Trophoblast cell (in vitro differentiated cells and primary cell): Measurements from ENCODE around the gene OTOP3.

Source experiments
- DNase-seq, 2 donors: peaks; one replicate each; pipeline ENCODE4 v3.0.0-alpha.2; 2016
- H2AFZ ChIP-seq: 2 replicates; pipeline ENCODE4 v1.6.1; 2013; ENCODE audit warnings: low read length, moderate library complexity, mild to moderate bottlenecking; ENCODE audit not compliant: insufficient read depth, poor library complexity
- H2AK5ac ChIP-seq: 2 replicates; pipeline ENCODE4 v1.6.1; 2013; ENCODE audit warnings: mild to moderate bottlenecking, low read length
- H2BK120ac ChIP-seq: 2 replicates; pipeline ENCODE4 v1.6.1; 2013; ENCODE audit warnings: low read length, mild to moderate bottlenecking, moderate library complexity; ENCODE audit not compliant: insufficient read depth, poor library complexity
- H2BK12ac ChIP-seq: 2 replicates; pipeline ENCODE4 v1.6.1; 2013; ENCODE audit warnings: mild to moderate bottlenecking, low read length, moderate library complexity
- H2BK5ac ChIP-seq: 2 replicates; pipeline ENCODE4 v1.6.1; 2013; ENCODE audit warnings: low read length, low read depth, moderate library complexity, mild to moderate bottlenecking; ENCODE audit not compliant: poor library complexity
- H3K14ac ChIP-seq: 2 replicates; pipeline ENCODE4 v1.6.1; 2013; ENCODE audit warnings: mild to moderate bottlenecking, low read length
- H3K18ac ChIP-seq: 2 replicates; pipeline ENCODE4 v1.6.1; 2013; ENCODE audit warnings: mild to moderate bottlenecking, low read length
- H3K23ac ChIP-seq: 2 replicates; pipeline ENCODE4 v1.6.1; 2013; ENCODE audit warnings: low read length
- H3K27ac ChIP-seq: 2 replicates; pipeline ENCODE4 v1.5.1; 2013; ENCODE audit warnings: low read depth, mild to moderate bottlenecking, inconsistent platforms, low read length, moderate library complexity
- H3K27me3 ChIP-seq: 2 replicates; pipeline ENCODE4 v1.6.1; 2013; ENCODE audit warnings: inconsistent platforms, mild to moderate bottlenecking, low read length, moderate library complexity; ENCODE audit not compliant: insufficient read depth
- H3K36me3 ChIP-seq, 2 experiments: 1 replicate in 1 of 2; 2 replicates in 1 of 2; pipeline ENCODE4 v1.6.1; 2013; ENCODE audit warnings: low read length in 2 of 2, mild to moderate bottlenecking in 2 of 2, moderate library complexity in 1 of 2; ENCODE audit not compliant: insufficient read depth in 2 of 2, control insufficient read depth in 1 of 2
- H3K4ac ChIP-seq: 2 replicates; pipeline ENCODE4 v1.6.1; 2013; ENCODE audit warnings: low read depth, mild to moderate bottlenecking, low read length, moderate library complexity
- H3K4me1 ChIP-seq, 2 experiments: 1 replicate in 1 of 2; 2 replicates in 1 of 2; pipeline ENCODE4 v1.6.1; 2013; ENCODE audit warnings: low read length in 2 of 2, mild to moderate bottlenecking in 2 of 2, moderate library complexity in 1 of 2; ENCODE audit not compliant: insufficient read depth in 2 of 2, control insufficient read depth in 1 of 2
- H3K4me2 ChIP-seq: 2 replicates; pipeline ENCODE4 v1.6.1; 2013; ENCODE audit warnings: inconsistent platforms, mild to moderate bottlenecking, low read length, moderate library complexity
- H3K4me3 ChIP-seq: 2 replicates; pipeline ENCODE4 v1.5.1; 2013; ENCODE audit warnings: mild to moderate bottlenecking, low read depth, low read length, inconsistent platforms
- H3K79me1 ChIP-seq: one replicate; pipeline ENCODE4 v1.6.1; 2013; ENCODE audit warnings: low read length
- H3K79me2 ChIP-seq: 2 replicates; pipeline ENCODE4 v1.6.1; 2013; ENCODE audit warnings: low read length, mild to moderate bottlenecking; ENCODE audit not compliant: control insufficient read depth, insufficient read depth, poor library complexity
- H3K9ac ChIP-seq: 2 replicates; pipeline ENCODE4 v1.6.1; 2013; ENCODE audit warnings: mild to moderate bottlenecking, low read length
- H3K9me3 ChIP-seq: 2 replicates; pipeline ENCODE4 v1.6.1; 2013; ENCODE audit warnings: low read depth, mild to moderate bottlenecking, control low read depth, inconsistent platforms, low read length; ENCODE audit not compliant: insufficient read depth
- H4K12ac ChIP-seq: 2 replicates; pipeline ENCODE4 v1.6.1; 2013; ENCODE audit warnings: low read depth, mild to moderate bottlenecking, low read length, moderate library complexity
- H4K8ac ChIP-seq: 2 replicates; pipeline ENCODE4 v1.6.1; 2013; ENCODE audit warnings: low read depth, mild to moderate bottlenecking, low read length, moderate library complexity
- H4K91ac ChIP-seq: one replicate; pipeline ENCODE4 v1.6.1; 2013; ENCODE audit warnings: low read depth, mild to moderate bottlenecking, low read length, moderate library complexity
- WGBS: extraction: QIAGEN DNeasy Blood & Tissue Kit; methylation state at CpG from one replicate; pipeline ENCODE4 v1.1.7; 2013; ENCODE audit warnings: missing lambda C conversion rate; ENCODE audit not compliant: insufficient read length, insufficient coverage; ENCODE audit errors: extremely low coverage; 5-methylcytosine and 5-hydroxymethylcytosine counted together

The OTOP3 gene

GRCh38 chr17:74998783-74999182 lies 63.1 kb downstream of the OTOP3 start:
- no peak overlapping the region for H3K18ac ChIP-seq
- H3K27me3 ChIP-seq = no peaks in the 10 kb centered on the region
- H3K9me3 ChIP-seq = no peaks in the 10 kb centered on the region
- H3K36me3 ChIP-seq = peaks cover 29 to 30% of the 10 kb centered on the region in 2 experiments
- H3K27ac ChIP-seq = no peak overlapping the region
- H3K79me2 ChIP-seq = no peaks in the 10 kb centered on the region
- no peak overlapping the region for H4K8ac ChIP-seq
- no peaks in the 10 kb centered on the region for H3K79me1 ChIP-seq
- no peaks in the 10 kb centered on the region for H3K4me1 ChIP-seq
- no peak overlapping the region for H3K4me2 ChIP-seq
- no peak overlapping the region for H2AK5ac ChIP-seq
- H2BK5ac ChIP-seq = no peak overlapping the region
- H3K4ac ChIP-seq = no peak overlapping the region
- H3K4me3 ChIP-seq = no peak overlapping the region
- no peak overlapping the region for H2BK12ac ChIP-seq
- no CpG with 5 or more reads among the region's 6 CpGs for WGBS
- no peak overlapping the region for H3K14ac ChIP-seq
- no peak overlapping the region for H3K9ac ChIP-seq
- no peak overlapping the region for H3K23ac ChIP-seq
- no peak overlapping the region for H2BK120ac ChIP-seq
- H2AFZ ChIP-seq = no peak overlapping the region
- no peak for DNase-seq
- no peak overlapping the region for H4K12ac ChIP-seq
- no peak overlapping the region for H4K91ac ChIP-seq

- H3K36me3 ChIP-seq = peaks cover 35 to 36% of the 10 kb centered on the region in 2 experiments
- H3K4me2 ChIP-seq = no peak overlapping the region
- H3K9ac ChIP-seq = no peak overlapping the region
- H3K18ac ChIP-seq = no peak overlapping the region
- no peak overlapping the region for H2BK120ac ChIP-seq
- no peak overlapping the region for H3K4ac ChIP-seq
- no peak overlapping the region for H4K91ac ChIP-seq
- no peak overlapping the region for H4K8ac ChIP-seq
- no peak overlapping the region for H2BK5ac ChIP-seq
- H3K27me3 ChIP-seq = no peaks in the 10 kb centered on the region
- H3K27ac ChIP-seq = no peak overlapping the region
- no peak overlapping the region for H3K14ac ChIP-seq
- no peak overlapping the region for H2AK5ac ChIP-seq
- H2BK12ac ChIP-seq = no peak overlapping the region
- H4K12ac ChIP-seq = no peak overlapping the region
- H2AFZ ChIP-seq = no peak overlapping the region
- DNase-seq = no peak
- no peaks in the 10 kb centered on the region for H3K4me1 ChIP-seq
- no peaks in the 10 kb centered on the region for H3K9me3 ChIP-seq
- WGBS = no CpG with 5 or more reads among the region's 4 CpGs
- H3K79me2 ChIP-seq = no peaks in the 10 kb centered on the region
- H3K23ac ChIP-seq = no peak overlapping the region
- no peak overlapping the region for H3K4me3 ChIP-seq
- H3K79me1 ChIP-seq = no peaks in the 10 kb centered on the region
These were observed 63.8 kb downstream of the OTOP3 start for GRCh38 chr17:74999523-74999922.
